Kidney (tissue), 14 donors: Measurements from ENCODE around the gene NRSN2. TPM values are rescaled to one million over a fixed set of nuclear protein-coding genes. Genes with fewer than 3 reads are reported as not detected.
"Not testable (repeated sequence)": the region's sequence is repeated elsewhere in the genome, so short reads cannot be mapped to it uniquely, and the experiment has no call there.

ENCODE experiments used
- DNase-seq, 5 donors: peaks; one replicate each; pipeline ENCODE4 v3.0.0-alpha.2; 2013 to 2020
- FAIRE-seq: peaks from 2 replicates; lab custom pipeline; 2012; peaks lifted over from hg19 to GRCh38; lab: Jason Lieb, UNC
- H3K27ac ChIP-seq, 2 donors: one replicate each; pipeline ENCODE4 v1.7.0; 2013; ENCODE audit warnings: low read depth in 2 of 2, low read length in 2 of 2, inconsistent platforms in 1 of 2
- H3K27me3 ChIP-seq: one replicate; pipeline ENCODE4 v1.7.1; 2013; ENCODE audit warnings: low read length, inconsistent platforms; ENCODE audit not compliant: control insufficient read depth, insufficient read depth
- H3K36me3 ChIP-seq, 3 donors: one replicate each; pipeline versions ENCODE4 v1.7.0 to v1.7.1; 2013; ENCODE audit warnings: low read length in 3 of 3, control low read depth in 1 of 3, inconsistent platforms in 1 of 3; ENCODE audit not compliant: insufficient read depth in 3 of 3, control insufficient read depth in 2 of 3
- H3K4me1 ChIP-seq, 3 donors: one replicate each; pipeline versions ENCODE4 v1.7.0 to v1.7.1; 2013; ENCODE audit warnings: low read length in 3 of 3, inconsistent platforms in 1 of 3, low read depth in 1 of 3; ENCODE audit not compliant: control insufficient read depth in 2 of 3, insufficient read depth in 2 of 3
- H3K4me3 ChIP-seq, 3 donors: one replicate each; pipeline versions ENCODE4 v1.7.0 to v1.8.1; 2013; ENCODE audit warnings: low read length in 3 of 3, control low read depth in 1 of 3, inconsistent platforms in 1 of 3
- H3K9ac ChIP-seq, 3 donors: one replicate each; pipeline versions ENCODE4 v1.7.0 to v1.7.1; 2013; ENCODE audit warnings: low read length in 3 of 3, control low read depth in 1 of 3, inconsistent platforms in 1 of 3
- H3K9me3 ChIP-seq, 3 donors: one replicate each; pipeline versions ENCODE4 v1.7.0 to v1.7.1; 2013; ENCODE audit warnings: low read length in 3 of 3, control low read depth in 1 of 3, inconsistent platforms in 1 of 3; ENCODE audit not compliant: control insufficient read depth in 2 of 3, insufficient read depth in 1 of 3
- CTCF ChIP-seq: IDR thresholded peaks from 3 replicates; pipeline ENCODE4 v1.5.1; 2012; ENCODE audit warnings: mild to moderate bottlenecking, moderate library complexity, borderline replicate concordance; ENCODE audit not compliant: insufficient read depth; ENCODE audit errors: extremely low read depth
- intact Hi-C: fragments of 100-400 bp; cut with DNase I; formaldehyde crosslinking; loops from one replicate; pipeline ENCODE4 v1.11.1; 2022
- polyA plus RNA-seq: library from polyadenylated mRNA; stranded (reverse); fragments of 350-450 nt; fragmentation: Illumina TruSeq; extraction: RNeasy Lipid Tissue Mini Kit (QIAGEN cat#74804); gene quantifications from one replicate; pipeline ENCODE4 v1.2.3, GENCODE V29; 2014; ENCODE audit warnings: low read depth, low replicate concordance; ENCODE audit not compliant: insufficient read depth
- total RNA-seq: library from RNA; stranded (reverse); fragmentation: NEBNext Ultra II Directional; extraction: Animal tissue kit (Norgen Biotek cat#: 25700); gene quantifications from one replicate; pipeline ENCODE4 v1.2.1, GENCODE V29; 2021
- donor health status: control.
- donor health status: control.
- donor health status: control.
- donor health status: control.
- donor health status: control.
- donor health status: DM: yes; HTN: yes; CAD: no.
- donor health status: Normal renal cell carcinoma (clear cell type).

Gene NRSN2
- total and polyA plus RNA-seq, 2 donors from 2014 or later = 48.1 to 50.0 TPM

DNA sequence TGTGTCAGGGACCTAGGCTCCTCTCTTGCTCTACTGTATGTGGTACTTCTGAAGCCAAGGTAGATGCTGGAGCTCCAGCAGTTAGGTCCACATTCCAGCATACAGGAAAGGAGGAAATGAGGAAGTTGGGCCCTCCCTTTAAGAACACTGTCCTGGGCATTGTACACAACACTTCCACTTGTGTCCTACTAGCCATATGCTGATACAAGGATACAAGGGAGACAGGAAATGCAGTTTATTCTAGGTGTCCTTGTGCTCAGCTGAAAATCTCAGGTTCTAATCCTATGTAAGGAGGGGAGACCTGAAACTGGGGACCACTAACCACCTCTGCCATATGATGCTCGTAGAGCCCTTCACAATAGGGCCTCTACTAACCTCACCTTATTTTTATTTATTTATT lies 37.8 kb downstream of the NRSN2 start:
- intact Hi-C loops = no loop called here
- Histone ChIP-seq H3K27me3 (no peaks in the 10 kb centered on the region), H3K9me3 (no peaks in the 10 kb centered on the region), H3K27ac (no peak overlapping the region), H3K36me3 (no peaks in the 10 kb centered on the region), H3K9ac (no peak overlapping the region), H3K4me3 (no peak overlapping the region), H3K4me1 (peaks cover 0 to 4% (median 0%) of the 10 kb centered on the region in 3 donors)
- no peak for TF ChIP-seq CTCF
- no peak for DNase-seq
- FAIRE-seq = no peak

DNA sequence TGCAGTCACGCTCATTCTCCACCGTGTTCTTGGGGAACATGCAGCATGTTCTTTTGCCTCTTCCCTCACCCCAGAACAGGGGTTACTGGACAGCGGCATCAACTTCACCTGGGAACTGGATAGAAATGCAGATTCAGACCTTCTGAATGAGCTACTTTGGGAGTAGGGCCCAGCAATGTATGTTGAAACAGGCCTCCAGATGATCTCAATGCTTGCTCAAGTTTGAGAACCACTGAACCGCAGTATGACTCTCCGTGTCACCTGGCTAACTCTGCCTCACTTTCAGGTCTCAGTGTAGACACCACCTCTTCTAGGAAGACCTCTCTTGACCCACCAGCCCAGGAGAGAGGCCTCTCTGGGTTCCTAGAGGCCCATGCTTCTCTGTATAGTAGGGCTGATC lies 38.5 kb downstream of the NRSN2 start:
- DNase-seq (no peak), FAIRE-seq (no peak)
- Histone ChIP-seq H3K4me1 (peaks cover 0 to 4% (median 0%) of the 10 kb centered on the region in 3 donors), H3K36me3 (no peaks in the 10 kb centered on the region), H3K9ac (no peak overlapping the region), H3K4me3 (no peak overlapping the region), H3K27ac (no peak overlapping the region), H3K9me3 (no peaks in the 10 kb centered on the region), H3K27me3 (no peaks in the 10 kb centered on the region)
- intact Hi-C loops = no loop called here
- no peak for TF ChIP-seq CTCF

- FAIRE-seq, intact Hi-C loops, H3K9ac ChIP-seq, H3K4me3 ChIP-seq, H3K36me3 ChIP-seq, DNase-seq, H3K27ac ChIP-seq, H3K27me3 ChIP-seq, H3K9me3 ChIP-seq, H3K4me1 ChIP-seq: not testable (repeated sequence)
Observed at GRCh38 chr20:386634-387033, 39.7 kb downstream of the NRSN2 start.

- H3K9ac ChIP-seq = no peak overlapping the region
- no peak overlapping the region for H3K4me3 ChIP-seq
- no peaks in the 10 kb centered on the region for H3K36me3 ChIP-seq
- peaks cover 0 to 4% (median 0%) of the 10 kb centered on the region in 3 donors for H3K4me1 ChIP-seq
- DNase-seq (no peak), FAIRE-seq (no peak)
- intact Hi-C loops = no loop called here
- H3K27me3 ChIP-seq = no peaks in the 10 kb centered on the region
- no peaks in the 10 kb centered on the region for H3K9me3 ChIP-seq
- H3K27ac ChIP-seq = no peak overlapping the region
- TF ChIP-seq CTCF = no peak
Observed at GRCh38 chr20:387520-387919, 40.6 kb downstream of the NRSN2 start.
